H1 (cell line): ENCODE measurements around the gene OR6K6. TPM values are rescaled to one million over a fixed set of nuclear protein-coding genes. Genes with fewer than 3 reads are reported as not detected.

Experiments used
- CTCF ChIA-PET: fragments of 300-600 bp; sonication (Branson Sonifier 250); formaldehyde crosslinking; loops from one replicate; lab custom pipeline; 2021; ENCODE audit not compliant: partially characterized antibody; lab: Charles Lee
- POLR2A ChIA-PET: fragments of 300-600 bp; sonication (Branson Sonifier 250); formaldehyde crosslinking; loops from one replicate; lab custom pipeline; 2021; ENCODE audit warnings: inconsistent platforms; ENCODE audit not compliant: partially characterized antibody; lab: Charles Lee
- DNase-seq, 2 experiments: peaks; one replicate each; pipeline versions ENCODE4 v3.0.0 to v3.0.0-alpha.2; 2010 to 2022; ENCODE audit warnings: low spot score in 2 of 2, low read depth in 1 of 2, mixed read lengths in 1 of 2
- FAIRE-seq: peaks from 2 replicates; lab custom pipeline; 2011; peaks lifted over from hg19 to GRCh38; lab: Jason Lieb, UNC
- H2AFZ ChIP-seq: 2 replicates; pipeline ENCODE4 v1.8.1; 2012; ENCODE audit warnings: low read length, inconsistent platforms
- H2AK5ac ChIP-seq: 2 replicates; pipeline ENCODE4 v1.6.1; 2013; ENCODE audit warnings: low read depth, low read length
- H2BK120ac ChIP-seq: replicated peaks from 2 replicates; pipeline ENCODE3; 2013; ENCODE audit warnings: low read depth, low read length, inconsistent platforms
- H2BK12ac ChIP-seq: 2 replicates; pipeline ENCODE4 v1.6.1; 2013; ENCODE audit warnings: low read depth, low read length
- H2BK15ac ChIP-seq: 2 replicates; pipeline ENCODE4 v1.6.1; 2013; ENCODE audit warnings: low read length
- H2BK20ac ChIP-seq: 2 replicates; pipeline ENCODE4 v1.6.1; 2013; ENCODE audit warnings: low read length
- H2BK5ac ChIP-seq: 2 replicates; pipeline ENCODE4 v1.6.1; 2013; ENCODE audit warnings: low read depth, low read length
- H3K14ac ChIP-seq: 2 replicates; pipeline ENCODE4 v1.6.1; 2013; ENCODE audit warnings: inconsistent platforms; ENCODE audit not compliant: insufficient read length
- H3K18ac ChIP-seq: 2 replicates; pipeline ENCODE4 v1.6.1; 2013; ENCODE audit warnings: low read length; ENCODE audit errors: extremely low read depth
- H3K23ac ChIP-seq: 2 replicates; pipeline ENCODE4 v1.6.1; 2013; ENCODE audit warnings: inconsistent platforms; ENCODE audit not compliant: insufficient read length
- H3K23me2 ChIP-seq: 2 replicates; pipeline ENCODE4 v1.6.1; 2013; ENCODE audit warnings: low read depth, low read length
- H3K27ac ChIP-seq: 2 replicates; pipeline ENCODE4 v1.6.1; 2011; ENCODE audit warnings: low read depth, low read length, inconsistent platforms
- H3K27me3 ChIP-seq, 4 experiments: replicated peaks in 1 of 4; 1 replicate in 1 of 4; 2 replicates in 3 of 4; pipeline versions ENCODE4 v1.6.1 to v1.8.1; 2011 to 2013; ENCODE audit warnings: low read length in 3 of 4, mild to moderate bottlenecking in 3 of 4, inconsistent platforms in 2 of 4, mixed read lengths in 2 of 4, moderate library complexity in 1 of 4; ENCODE audit not compliant: control insufficient read depth in 3 of 4, insufficient read depth in 3 of 4; ENCODE audit errors: extremely low read depth in 1 of 4
- H3K36me3 ChIP-seq, 4 experiments: 2 replicates each; pipeline versions ENCODE4 v1.6.1 to v1.8.1; 2011 to 2013; ENCODE audit warnings: mild to moderate bottlenecking in 4 of 4, low read length in 3 of 4, moderate library complexity in 2 of 4, control low read depth in 1 of 4, inconsistent platforms in 1 of 4; ENCODE audit not compliant: insufficient read depth in 4 of 4, control insufficient read depth in 2 of 4
- H3K4ac ChIP-seq: replicated peaks from 2 replicates; pipeline ENCODE3; 2013; ENCODE audit warnings: low read length, low read depth, mixed read lengths, inconsistent platforms; ENCODE audit not compliant: insufficient read length
- H3K4me1 ChIP-seq, 4 experiments: replicated peaks in 1 of 4; 1 replicate in 1 of 4; 2 replicates in 3 of 4; pipeline versions ENCODE4 v1.6.1 to v1.8.1; 2011 to 2013; ENCODE audit warnings: low read length in 3 of 4, inconsistent platforms in 2 of 4, mixed read lengths in 1 of 4; ENCODE audit not compliant: insufficient read depth in 4 of 4, control insufficient read depth in 3 of 4
- H3K4me2 ChIP-seq, 2 experiments: 2 replicates each; pipeline versions ENCODE4 v1.6.1 to v1.8.1; 2011 to 2013; ENCODE audit warnings: low read depth in 2 of 2, low read length in 2 of 2, control low read depth in 1 of 2, inconsistent platforms in 1 of 2, mild to moderate bottlenecking in 1 of 2; ENCODE audit not compliant: insufficient read depth in 1 of 2
- H3K4me3 ChIP-seq, 4 experiments: fragments of 200-600, 300-600 bp in 1 of 4; sonication (generic), shearing (Covaris generic), sonication (Bioruptor Twin) in 1 of 4; 2 replicates each; pipeline versions ENCODE4 v1.5.1 to v1.8.1; 2011 to 2016; ENCODE audit warnings: low read length in 4 of 4, low read depth in 3 of 4, control low read depth in 2 of 4, inconsistent platforms in 2 of 4, mild to moderate bottlenecking in 2 of 4, mixed read lengths in 1 of 4, moderate library complexity in 1 of 4; ENCODE audit not compliant: insufficient read depth in 2 of 4; ENCODE audit errors: extremely low read depth in 1 of 4
- H3K56ac ChIP-seq: replicated peaks from 2 replicates; pipeline ENCODE3; 2013; ENCODE audit warnings: low read depth, mild to moderate bottlenecking, mixed read lengths, low read length, inconsistent platforms; ENCODE audit not compliant: insufficient read length
- H3K79me1 ChIP-seq: 2 replicates; pipeline ENCODE4 v1.6.1; 2013; ENCODE audit warnings: low read depth, low read length, control low read depth
- H3K79me2 ChIP-seq, 2 experiments: 2 replicates each; pipeline versions ENCODE4 v1.6.1 to v1.8.1; 2012 to 2013; ENCODE audit warnings: low read length in 2 of 2, mild to moderate bottlenecking in 2 of 2, inconsistent platforms in 1 of 2; ENCODE audit not compliant: insufficient read depth in 2 of 2, control insufficient read depth in 1 of 2
- H3K9ac ChIP-seq, 4 experiments: replicated peaks in 1 of 4; 1 replicate in 1 of 4; 2 replicates in 3 of 4; pipeline versions ENCODE4 v1.6.1 to v1.8.1; 2011 to 2013; ENCODE audit warnings: low read depth in 3 of 4, low read length in 3 of 4, control low read depth in 2 of 4, mild to moderate bottlenecking in 2 of 4, moderate library complexity in 2 of 4, inconsistent platforms in 1 of 4; ENCODE audit errors: extremely low read depth in 1 of 4
- H3K9me3 ChIP-seq, 2 experiments: 2 replicates each; pipeline versions ENCODE4 v1.6.1 to v1.8.1; 2012 to 2013; ENCODE audit warnings: mild to moderate bottlenecking in 2 of 2, moderate library complexity in 2 of 2, control low read depth in 1 of 2, inconsistent platforms in 1 of 2, low read depth in 1 of 2, low read length in 1 of 2, mixed read lengths in 1 of 2; ENCODE audit not compliant: insufficient read depth in 2 of 2
- H4K20me1 ChIP-seq, 2 experiments: replicated peaks in 1 of 2; 2 replicates each; pipeline versions ENCODE3 to v1.8.1; 2011 to 2013; ENCODE audit warnings: inconsistent platforms in 2 of 2, low read length in 2 of 2, mild to moderate bottlenecking in 1 of 2; ENCODE audit not compliant: insufficient read depth in 2 of 2, control insufficient read depth in 1 of 2
- H4K5ac ChIP-seq: 2 replicates; pipeline ENCODE4 v1.6.1; 2013; ENCODE audit warnings: low read length, low read depth, mixed read lengths, inconsistent platforms; ENCODE audit not compliant: insufficient read length
- H4K8ac ChIP-seq: 2 replicates; pipeline ENCODE4 v1.8.0; 2013; ENCODE audit warnings: mild to moderate bottlenecking, moderate library complexity, low read length, inconsistent platforms; ENCODE audit not compliant: insufficient read depth; ENCODE audit errors: extremely low read depth
- H4K91ac ChIP-seq: replicated peaks from 2 replicates; pipeline ENCODE3; 2013; ENCODE audit warnings: low read length, mixed read lengths, inconsistent platforms; ENCODE audit not compliant: insufficient read length
- CBX8 ChIP-seq: fragments of 300-800, 300-1000 bp; sonication (generic); IDR thresholded peaks from 2 replicates; pipeline ENCODE4 v1.7.1; 2016; ENCODE audit warnings: low read depth, low read length, borderline replicate concordance
- EZH2 ChIP-seq: fragments of 200-600 bp; sonication (generic); IDR thresholded peaks from 2 replicates; pipeline ENCODE4 v1.7.1; 2012; ENCODE audit warnings: low read depth, mild to moderate bottlenecking, moderate library complexity, low read length, inconsistent platforms; ENCODE audit not compliant: severe bottlenecking
- GTF2F1 ChIP-seq: IDR thresholded peaks from 2 replicates; pipeline ENCODE4 v1.6.1; 2012; ENCODE audit warnings: low read depth, low read length, improper control_type of control experiment, borderline replicate concordance
- HDAC6 ChIP-seq: IDR thresholded peaks from one replicate; pipeline ENCODE4 v1.7.1; 2012; ENCODE audit warnings: low read depth, mild to moderate bottlenecking, inconsistent platforms, low read length, moderate library complexity
- KDM1A ChIP-seq: fragments of 200-600, 300-600 bp; sonication (generic); IDR thresholded peaks from 2 replicates; pipeline ENCODE4 v1.7.1; 2016; ENCODE audit warnings: mild to moderate bottlenecking, low read length, borderline replicate concordance
- KDM4A ChIP-seq: IDR thresholded peaks from one replicate; pipeline ENCODE4 v1.7.1; 2012; ENCODE audit warnings: low read depth, mild to moderate bottlenecking, moderate library complexity, low read length, inconsistent platforms; ENCODE audit not compliant: severe bottlenecking
- MAX ChIP-seq: IDR thresholded peaks from 2 replicates; pipeline ENCODE4 v1.6.1; 2012; ENCODE audit warnings: inconsistent platforms
- RXRA ChIP-seq: IDR thresholded peaks from 2 replicates; pipeline ENCODE4 v1.6.1; 2011; ENCODE audit warnings: low read depth, mild to moderate bottlenecking, low read length, moderate library complexity; ENCODE audit not compliant: insufficient read depth
- TAF7 ChIP-seq: optimal IDR thresholded peaks from 2 replicates; pipeline ENCODE3; 2011; ENCODE audit warnings: low read depth, mild to moderate bottlenecking, inconsistent platforms, low read length, moderate library complexity, borderline replicate concordance
- WGBS, 2 experiments: shearing (Covaris generic) in 1 of 2; methylation state at CpG; one replicate each; pipeline versions ENCODE4 v1.1.6 to v1.1.7; 2013 to 2015; ENCODE audit warnings: low lambda C conversion rate in 2 of 2, mixed read lengths in 2 of 2, inconsistent platforms in 1 of 2, low coverage in 1 of 2, missing lambda C conversion rate in 1 of 2; ENCODE audit not compliant: insufficient replicate concordance in 2 of 2, insufficient coverage in 1 of 2, insufficient read length in 1 of 2; ENCODE audit errors: extremely low coverage in 1 of 2, missing lambda C conversion rate in 1 of 2; 5-methylcytosine and 5-hydroxymethylcytosine counted together
- polyA plus RNA-seq, 7 experiments: library from polyadenylated mRNA; depleted of rRNA in 3 of 7; stranded (reverse) in 5 of 7; unstranded in 2 of 7; fragments of >200 nt in 5 of 7; fragments of 200-250 nt in 2 of 7; gene quantifications; 1 replicate in 5 of 7; 2 replicates in 1 of 7; 4 replicates in 1 of 7; pipeline versions ENCODE4 v1.2.1 to v1.2.3, GENCODE V29; 2011 to 2013; ENCODE audit warnings: missing spikeins in 2 of 7, mixed read lengths in 2 of 7
- total RNA-seq: library from RNA; stranded (reverse); fragmentation: NEBNext Ultra II Directional; extraction: Animal tissue kit (Norgen Biotek cat#: 25700); gene quantifications from 2 replicates; pipeline ENCODE4 v1.2.1, GENCODE V29; 2021

Gene OR6K6
- total and polyA plus RNA-seq, 2 of the 8 experiments (the other 6 are each of a cell fraction or from before 2014, with no cell fraction given): not detected

DNA sequence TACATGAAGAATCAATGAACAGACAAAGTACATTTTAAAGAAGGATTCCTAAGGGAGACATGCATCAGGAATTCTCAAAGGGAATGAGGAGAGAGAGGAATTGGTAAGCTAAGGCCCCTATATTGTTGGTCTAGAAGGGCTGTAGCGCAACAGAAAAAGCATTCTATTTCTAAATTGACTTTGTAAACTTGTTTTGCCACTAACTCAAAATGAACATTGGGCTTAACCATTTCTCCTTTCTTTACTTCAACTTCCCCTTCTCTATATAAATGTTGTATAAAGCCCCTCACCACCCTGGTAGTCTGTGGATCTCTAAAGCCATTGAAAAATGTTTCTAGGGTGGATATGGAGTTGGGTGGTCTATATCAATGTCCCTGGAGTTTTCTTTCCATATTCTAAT lies 46.9 kb downstream of the OR6K6 start:
- no peak overlapping the region for H2BK5ac ChIP-seq
- H4K20me1 ChIP-seq: no peaks in the 10 kb centered on the region
- no peak overlapping the region for H3K4me3 ChIP-seq
- CTCF ChIA-PET: interaction anchor here (1.2 kb wide), 1 partner anchor 295 kb away, joined by 3 read pairs; no protein-coding TSS in a partner anchor
- H3K56ac ChIP-seq: no peak overlapping the region
- H4K91ac ChIP-seq: no peak overlapping the region
- no peaks in the 10 kb centered on the region for H3K9me3 ChIP-seq
- H3K4me1 ChIP-seq: no peaks in the 10 kb centered on the region
- no peak overlapping the region for H3K4ac ChIP-seq
- H2AFZ ChIP-seq: no peak overlapping the region
- no peak overlapping the region for H3K9ac ChIP-seq
- no peaks in the 10 kb centered on the region for H3K79me1 ChIP-seq
- H2BK20ac ChIP-seq: no peak overlapping the region
- no peak overlapping the region for H2BK120ac ChIP-seq
- no peak overlapping the region for H4K8ac ChIP-seq
- no peak overlapping the region for H3K4me2 ChIP-seq
- TF ChIP-seq TAF7 (no peak), KDM1A (no peak), HDAC6 (no peak), MAX (no peak), CBX8 (no peak), EZH2 (no peak), RXRA (no peak), GTF2F1 (no peak), KDM4A (no peak)
- FAIRE-seq (no peak), DNase-seq (no peak)
- WGBS, 2 experiments: 100% methylated on average over 1 of the region's 1 CpG; no CpG with 5 or more reads in 1 of the 2 experiments
- no peak overlapping the region for H2AK5ac ChIP-seq
- no peak overlapping the region for H4K5ac ChIP-seq
- no peaks in the 10 kb centered on the region for H3K36me3 ChIP-seq
- H3K27me3 ChIP-seq: no peaks in the 10 kb centered on the region
- no peak overlapping the region for H3K27ac ChIP-seq
- H3K18ac ChIP-seq: no peak overlapping the region
- H3K14ac ChIP-seq: no peak overlapping the region
- H3K23me2 ChIP-seq: 0 out of 2 replicates have a peak, but pooled peaks cover 2% of the 10 kb centered on the region
- no peak overlapping the region for H2BK15ac ChIP-seq
- POLR2A ChIA-PET: no interaction called here
- H3K23ac ChIP-seq: no peak overlapping the region
- no peak overlapping the region for H2BK12ac ChIP-seq
- no peaks in the 10 kb centered on the region for H3K79me2 ChIP-seq
